Adrenal gland (tissue), 5 donors: ENCODE measurements around the gene CRADD.

ENCODE experiments used
- POLR2A ChIP-seq, 2 donors: fragments of 450-650 bp; IDR thresholded peaks; one replicate each; pipeline ENCODE4 v1.6.1; 2017; ENCODE audit warnings: antibody characterized with exemption in 2 of 2, mild to moderate bottlenecking in 2 of 2, moderate library complexity in 1 of 2
- TF ChIP-seq, protein P1 (sequence below), 6 experiments: fragments of 450-650 bp in 4 of 6; fragments of 200-600 bp in 2 of 6; sonication (generic) in 1 of 6; IDR thresholded peaks; 1 replicate in 5 of 6; 2 replicates in 1 of 6; pipeline versions ENCODE4 v1.5.1 to v1.8.0; 2016 to 2021; ENCODE audit warnings: antibody characterized with exemption in 6 of 6, mild to moderate bottlenecking in 2 of 6, moderate library complexity in 1 of 6
- donor health status: DM: no; HTN: no; CAD: no.

DNA sequence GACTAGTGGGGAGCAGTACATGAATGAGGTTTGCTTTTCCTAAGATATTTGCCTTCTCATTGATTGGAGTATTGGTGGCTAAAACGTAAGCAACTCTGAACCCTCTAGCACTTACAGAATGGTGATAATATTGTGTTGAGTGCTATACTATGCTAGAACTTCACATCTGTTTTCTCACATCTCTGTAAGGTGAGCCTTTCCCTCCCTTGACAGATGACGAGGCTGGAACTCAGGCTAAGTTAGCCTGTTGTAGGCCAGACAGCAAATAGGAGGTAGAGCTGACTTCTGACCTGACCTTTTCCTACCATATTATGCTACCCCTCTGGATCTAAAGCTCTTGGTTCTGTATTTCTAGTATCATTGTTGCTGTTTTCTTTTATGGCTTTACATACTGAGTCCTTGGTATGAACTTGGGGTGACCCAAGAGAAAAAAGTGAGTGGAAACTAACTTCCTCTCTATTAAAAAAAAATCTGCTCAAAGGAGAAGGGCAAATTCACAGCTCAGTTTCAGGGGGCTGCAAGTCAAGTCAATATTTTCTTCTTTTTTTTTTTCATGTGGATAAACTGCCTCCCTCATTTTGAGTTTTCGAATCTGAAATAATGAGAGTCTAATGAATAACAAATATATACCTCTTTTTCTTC, 85.9 kb downstream of the CRADD start:
- TF ChIP-seq, protein P1, sequence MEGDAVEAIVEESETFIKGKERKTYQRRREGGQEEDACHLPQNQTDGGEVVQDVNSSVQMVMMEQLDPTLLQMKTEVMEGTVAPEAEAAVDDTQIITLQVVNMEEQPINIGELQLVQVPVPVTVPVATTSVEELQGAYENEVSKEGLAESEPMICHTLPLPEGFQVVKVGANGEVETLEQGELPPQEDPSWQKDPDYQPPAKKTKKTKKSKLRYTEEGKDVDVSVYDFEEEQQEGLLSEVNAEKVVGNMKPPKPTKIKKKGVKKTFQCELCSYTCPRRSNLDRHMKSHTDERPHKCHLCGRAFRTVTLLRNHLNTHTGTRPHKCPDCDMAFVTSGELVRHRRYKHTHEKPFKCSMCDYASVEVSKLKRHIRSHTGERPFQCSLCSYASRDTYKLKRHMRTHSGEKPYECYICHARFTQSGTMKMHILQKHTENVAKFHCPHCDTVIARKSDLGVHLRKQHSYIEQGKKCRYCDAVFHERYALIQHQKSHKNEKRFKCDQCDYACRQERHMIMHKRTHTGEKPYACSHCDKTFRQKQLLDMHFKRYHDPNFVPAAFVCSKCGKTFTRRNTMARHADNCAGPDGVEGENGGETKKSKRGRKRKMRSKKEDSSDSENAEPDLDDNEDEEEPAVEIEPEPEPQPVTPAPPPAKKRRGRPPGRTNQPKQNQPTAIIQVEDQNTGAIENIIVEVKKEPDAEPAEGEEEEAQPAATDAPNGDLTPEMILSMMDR (IDR thresholded peaks at IDR 0.05): no peak
- TF ChIP-seq POLR2A (IDR thresholded peaks at IDR 0.05): no peak
